SU-DHL-6 (cell line): ENCODE data around the gene DAO.

ENCODE experiments used
- H2AFZ ChIP-seq: fragments of 200-600 bp; sonication (generic); 2 replicates; pipeline ENCODE4 v1.6.1; 2014; ENCODE audit warnings: low read depth, mild to moderate bottlenecking, moderate library complexity, mixed read lengths, antibody characterized with exemption, low read length; ENCODE audit not compliant: severe bottlenecking
- H3F3A ChIP-seq: fragments of 200-600 bp; shearing (Covaris generic); 2 replicates; pipeline ENCODE4 v1.6.0; 2016; ENCODE audit warnings: antibody characterized with exemption, mild to moderate bottlenecking; ENCODE audit not compliant: insufficient read depth
- H3K27ac ChIP-seq: fragments of 200-600 bp; sonication (generic); 2 replicates; pipeline ENCODE4 v1.5.1; 2016; ENCODE audit warnings: low read depth, mild to moderate bottlenecking, low read length, moderate library complexity, mixed read lengths
- H3K27me3 ChIP-seq: fragments of 200-600 bp; sonication (generic), shearing (Covaris generic); 2 replicates; pipeline ENCODE4 v1.6.0; 2014; ENCODE audit warnings: mild to moderate bottlenecking, low read length
- H3K36me3 ChIP-seq: fragments of 200-600 bp; sonication (generic); 2 replicates; pipeline ENCODE4 v1.6.1; 2014; ENCODE audit warnings: mild to moderate bottlenecking, low read length, mixed read lengths
- H3K4me2 ChIP-seq: fragments of 300-600, 200-600 bp; shearing (Covaris generic), sonication (generic); 2 replicates; pipeline ENCODE4 v1.6.0; 2014; ENCODE audit warnings: low read length, low read depth, mild to moderate bottlenecking; ENCODE audit not compliant: poor library complexity, severe bottlenecking
- H3K4me3 ChIP-seq: fragments of 200-600 bp; sonication (generic); 2 replicates; pipeline ENCODE4 v1.5.1; 2014; ENCODE audit warnings: antibody characterized with exemption, low read length, mild to moderate bottlenecking, mixed read lengths; ENCODE audit not compliant: insufficient read depth, poor library complexity, severe bottlenecking
- H3K79me2 ChIP-seq: fragments of 200-600 bp; sonication (generic); 2 replicates; pipeline ENCODE4 v1.6.1; 2014; ENCODE audit warnings: mild to moderate bottlenecking, low read length, moderate library complexity; ENCODE audit not compliant: insufficient read depth
- H3K9ac ChIP-seq: fragments of 200-600 bp; sonication (generic); 2 replicates; pipeline ENCODE4 v1.7.0; 2014; ENCODE audit warnings: mild to moderate bottlenecking, low read length
- H3K9me2 ChIP-seq: fragments of 200-600 bp; sonication (generic); replicated peaks from 2 replicates; pipeline ENCODE4 v1.6.1; 2014; ENCODE audit warnings: low read length; ENCODE audit not compliant: insufficient read depth
- H3K9me3 ChIP-seq: fragments of 200-600 bp; sonication (generic); 2 replicates; pipeline ENCODE4 v1.6.1; 2014; ENCODE audit warnings: low read length, mixed read lengths; ENCODE audit not compliant: insufficient read depth
- H4K20me1 ChIP-seq: fragments of 200-600 bp; sonication (generic); 2 replicates; pipeline ENCODE4 v1.6.1; 2014; ENCODE audit warnings: low read depth, mild to moderate bottlenecking, antibody characterized with exemption, low read length, moderate library complexity, mixed read lengths
- CTCF ChIP-seq: fragments of 200-600 bp; sonication (generic); IDR thresholded peaks from one replicate; pipeline ENCODE4 v1.5.1; 2017; ENCODE audit warnings: antibody characterized with exemption, mild to moderate bottlenecking, low read length, moderate library complexity; ENCODE audit not compliant: insufficient read depth, poor library complexity, severe bottlenecking
- EZH2phosphoT487 ChIP-seq: fragments of 200-600 bp; sonication (generic), shearing (Covaris generic); conservative IDR thresholded peaks from 2 replicates; pipeline ENCODE4 v1.6.1; 2018; ENCODE audit warnings: mild to moderate bottlenecking, antibody characterized with exemption, low read length, moderate library complexity, mixed read lengths

Gene DAO

DNA sequence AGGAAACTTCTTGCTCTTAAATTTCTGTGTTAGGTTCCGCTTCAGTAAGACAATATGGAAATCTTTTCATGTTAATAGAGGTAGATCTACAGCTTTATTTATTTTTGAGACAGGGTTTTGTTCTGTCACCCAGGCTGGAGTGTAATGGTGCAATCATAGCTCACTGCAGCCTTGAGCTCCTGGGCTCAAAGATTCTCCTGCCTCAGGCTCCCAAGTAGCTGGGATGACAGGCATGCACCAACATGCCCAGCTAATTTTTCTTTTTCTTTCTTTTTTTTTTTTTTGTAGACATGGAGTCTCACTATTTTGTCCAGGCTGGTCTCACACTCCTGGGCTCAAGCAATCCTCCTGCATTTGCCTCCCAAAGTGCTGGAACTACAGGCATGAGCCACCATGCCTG is 70.1 kb downstream of the DAO start:
- H3K4me3 ChIP-seq: no peak overlapping the region
- H3K36me3 ChIP-seq: no peaks in the 10 kb centered on the region
- no peak for TF ChIP-seq EZH2phosphoT487
- no peak for TF ChIP-seq CTCF
- no peak overlapping the region for H3K4me2 ChIP-seq
- H3K27ac ChIP-seq: no peak overlapping the region
- no peaks in the 10 kb centered on the region for H3K79me2 ChIP-seq
- H3F3A ChIP-seq: no peaks in the 10 kb centered on the region
- no peak overlapping the region for H2AFZ ChIP-seq
- no peaks in the 10 kb centered on the region for H3K27me3 ChIP-seq
- no peaks in the 10 kb centered on the region for H3K9me2 ChIP-seq
- no peak overlapping the region for H3K9ac ChIP-seq
- no peaks in the 10 kb centered on the region for H3K9me3 ChIP-seq
- no peaks in the 10 kb centered on the region for H4K20me1 ChIP-seq
